ENCODE measurements around the gene SH3GLB1. TPM values are rescaled to one million over a fixed set of nuclear protein-coding genes. Genes with fewer than 3 reads are reported as not detected.

Gene SH3GLB1
- total and polyA plus RNA-seq, 2 donors (not counting 3 experiments of a cell fraction or from before 2014, with no cell fraction given): 43.7 to 140 TPM

- H2AFZ ChIP-seq (ENCODE audit: low read depth, low read length): peak overlapping the region; percentile 12
- H3K4me2 ChIP-seq (ENCODE audit: insufficient read depth, low read length): peak overlapping the region; percentile 3
- H3K27ac ChIP-seq (ENCODE audit: insufficient read depth, low read depth, low read length): peak overlapping the region; percentile 36
- H3K9me3 ChIP-seq (replicated peaks; ENCODE audit: control insufficient read depth, insufficient read depth, low read length): no peaks in the 10 kb centered on the region
- H3K9ac ChIP-seq (replicated peaks; ENCODE audit: extremely low read depth, insufficient read depth, low read length): no peak overlapping the region
- no peak overlapping the region for H3K4me3 ChIP-seq (replicated peaks in 1 of 3; ENCODE audit: insufficient read depth in 1 of 3, low read depth in 1 of 3, low read length in 3 of 3)
- dilution Hi-C loops (cut with MboI; ENCODE audit: extremely low pct_ligation_motif_present, low sequenced_read_pairs) (no loop called here), intact Hi-C loops (cut with micrococcal nuclease) (no loop called here)
- no peaks in the 10 kb centered on the region for H3K27me3 ChIP-seq (ENCODE audit: control insufficient read depth in 2 of 2, insufficient read depth in 2 of 2, low read length in 2 of 2)
- H3K4me1 ChIP-seq (ENCODE audit: control insufficient read depth, extremely low read depth, insufficient read depth, low read length): peaks cover 40% of the 10 kb centered on the region
- DNase-seq (ENCODE audit: low read depth, low spot score) (peak; percentile 39), FAIRE-seq (peak; percentile 49)
- no peaks in the 10 kb centered on the region for H4K20me1 ChIP-seq (replicated peaks; ENCODE audit: control insufficient read depth, extremely low read depth, insufficient read depth, low read length)
- H3K9me1 ChIP-seq (replicated peaks; ENCODE audit: control insufficient read depth, extremely low read depth, insufficient read depth, low read length): no peaks in the 10 kb centered on the region
- no TSS peak for BruUV-seq (replicated peaks)
- ChIA-PET CTCF (interaction anchor here (1.0 to 2.3 kb wide), 2 partner anchors 37 to 74 kb away, joined by 5 to 6 read pairs; partner anchors contain the start of gene SH3GLB1), POLR2A (no interaction called here)
- no peaks in the 10 kb centered on the region for H3K36me3 ChIP-seq (ENCODE audit: control insufficient read depth in 2 of 2, extremely low read depth in 1 of 2, insufficient read depth in 2 of 2, low read length in 2 of 2)
- no peaks in the 10 kb centered on the region for H3K79me2 ChIP-seq (ENCODE audit: control insufficient read depth, insufficient read depth, low read length)
- TF ChIP-seq MYC (IDR thresholded peaks at IDR 0.05; ENCODE audit: low read depth, low read length) (no peak), JUN (IDR thresholded peaks at IDR 0.05; ENCODE audit: borderline replicate concordance, insufficient read depth, insufficient read length, low read depth) (no peak), FOS (IDR thresholded peaks at IDR 0.05; ENCODE audit: borderline replicate concordance, insufficient read depth, low read length) (peak; percentile 75), GATA2 (IDR thresholded peaks at IDR 0.05; ENCODE audit: insufficient read depth, insufficient read length, low read depth, low read length) (peak; percentile 80)
- TF ChIP-seq, protein P1, sequence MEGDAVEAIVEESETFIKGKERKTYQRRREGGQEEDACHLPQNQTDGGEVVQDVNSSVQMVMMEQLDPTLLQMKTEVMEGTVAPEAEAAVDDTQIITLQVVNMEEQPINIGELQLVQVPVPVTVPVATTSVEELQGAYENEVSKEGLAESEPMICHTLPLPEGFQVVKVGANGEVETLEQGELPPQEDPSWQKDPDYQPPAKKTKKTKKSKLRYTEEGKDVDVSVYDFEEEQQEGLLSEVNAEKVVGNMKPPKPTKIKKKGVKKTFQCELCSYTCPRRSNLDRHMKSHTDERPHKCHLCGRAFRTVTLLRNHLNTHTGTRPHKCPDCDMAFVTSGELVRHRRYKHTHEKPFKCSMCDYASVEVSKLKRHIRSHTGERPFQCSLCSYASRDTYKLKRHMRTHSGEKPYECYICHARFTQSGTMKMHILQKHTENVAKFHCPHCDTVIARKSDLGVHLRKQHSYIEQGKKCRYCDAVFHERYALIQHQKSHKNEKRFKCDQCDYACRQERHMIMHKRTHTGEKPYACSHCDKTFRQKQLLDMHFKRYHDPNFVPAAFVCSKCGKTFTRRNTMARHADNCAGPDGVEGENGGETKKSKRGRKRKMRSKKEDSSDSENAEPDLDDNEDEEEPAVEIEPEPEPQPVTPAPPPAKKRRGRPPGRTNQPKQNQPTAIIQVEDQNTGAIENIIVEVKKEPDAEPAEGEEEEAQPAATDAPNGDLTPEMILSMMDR (IDR thresholded peaks at IDR 0.05; ENCODE audit: extremely low read depth in 1 of 2, insufficient read depth in 1 of 2, low read depth in 1 of 2, low read length in 2 of 2): no peak
- TF ChIP-seq, protein P2, sequence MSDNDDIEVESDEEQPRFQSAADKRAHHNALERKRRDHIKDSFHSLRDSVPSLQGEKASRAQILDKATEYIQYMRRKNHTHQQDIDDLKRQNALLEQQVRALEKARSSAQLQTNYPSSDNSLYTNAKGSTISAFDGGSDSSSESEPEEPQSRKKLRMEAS (IDR thresholded peaks at IDR 0.05; ENCODE audit: insufficient read depth, insufficient read length): no peak
Observed at GRCh38 chr1:86778569-86779239, 74.3 kb downstream of the SH3GLB1 start.
